ENCODE data around the gene SH2D5.

- TF ChIP-seq, protein P1, sequence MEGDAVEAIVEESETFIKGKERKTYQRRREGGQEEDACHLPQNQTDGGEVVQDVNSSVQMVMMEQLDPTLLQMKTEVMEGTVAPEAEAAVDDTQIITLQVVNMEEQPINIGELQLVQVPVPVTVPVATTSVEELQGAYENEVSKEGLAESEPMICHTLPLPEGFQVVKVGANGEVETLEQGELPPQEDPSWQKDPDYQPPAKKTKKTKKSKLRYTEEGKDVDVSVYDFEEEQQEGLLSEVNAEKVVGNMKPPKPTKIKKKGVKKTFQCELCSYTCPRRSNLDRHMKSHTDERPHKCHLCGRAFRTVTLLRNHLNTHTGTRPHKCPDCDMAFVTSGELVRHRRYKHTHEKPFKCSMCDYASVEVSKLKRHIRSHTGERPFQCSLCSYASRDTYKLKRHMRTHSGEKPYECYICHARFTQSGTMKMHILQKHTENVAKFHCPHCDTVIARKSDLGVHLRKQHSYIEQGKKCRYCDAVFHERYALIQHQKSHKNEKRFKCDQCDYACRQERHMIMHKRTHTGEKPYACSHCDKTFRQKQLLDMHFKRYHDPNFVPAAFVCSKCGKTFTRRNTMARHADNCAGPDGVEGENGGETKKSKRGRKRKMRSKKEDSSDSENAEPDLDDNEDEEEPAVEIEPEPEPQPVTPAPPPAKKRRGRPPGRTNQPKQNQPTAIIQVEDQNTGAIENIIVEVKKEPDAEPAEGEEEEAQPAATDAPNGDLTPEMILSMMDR (IDR thresholded peaks at IDR 0.05) = no peak
- TF ChIP-seq POLR2A (IDR thresholded peaks at IDR 0.05; ENCODE audit: low read length) (no peak), RNF2 (IDR thresholded peaks at IDR 0.05; ENCODE audit: borderline replicate concordance, low read depth) (no peak), NFE2L2 (conservative IDR thresholded peaks at IDR 0.05; ENCODE audit: low read length) (no peak), EP300 (IDR thresholded peaks at IDR 0.05) (no peak), KDM5A (IDR thresholded peaks at IDR 0.05) (no peak)
- TF ChIP-seq, protein P2, sequence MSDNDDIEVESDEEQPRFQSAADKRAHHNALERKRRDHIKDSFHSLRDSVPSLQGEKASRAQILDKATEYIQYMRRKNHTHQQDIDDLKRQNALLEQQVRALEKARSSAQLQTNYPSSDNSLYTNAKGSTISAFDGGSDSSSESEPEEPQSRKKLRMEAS (IDR thresholded peaks at IDR 0.05) = no peak
These were observed 10.2 kb upstream of the SH2D5 start for GRCh38 chr1:20742671-20743070.

All from A549 (cell line).